Measurements from ENCODE around the gene KLRD1. TPM values are rescaled to one million over a fixed set of nuclear protein-coding genes. Genes with fewer than 3 reads are reported as not detected.
"Not testable (repeated sequence)": the region's sequence is repeated elsewhere in the genome, so short reads cannot be mapped to it uniquely, and the experiment has no call there.

KLRD1 gene
- polyA plus RNA-seq, 1 donor: 0.37 TPM

GRCh38 chr12:10338470-10338869 is 30.8 kb downstream of the KLRD1 start:
- DNase-seq: not testable (repeated sequence)

- DNase-seq: no peak
Observed at GRCh38 chr12:10339053-10339840, 31.6 kb downstream of the KLRD1 start.

GRCh38 chr12:10340946-10341345 is 33.3 kb downstream of the KLRD1 start:
- not testable (repeated sequence) for DNase-seq

GRCh38 chr12:10341892-10342509 is 34.3 kb downstream of the KLRD1 start:
- DNase-seq: no peak

GRCh38 chr12:10351457-10351856 is 43.8 kb downstream of the KLRD1 start:
- DNase-seq: not testable (repeated sequence)

- DNase-seq: no peak
Observed at GRCh38 chr12:10354071-10354470, 46.4 kb downstream of the KLRD1 start.

GRCh38 chr12:10354502-10354901 is 46.8 kb downstream of the KLRD1 start:
- DNase-seq: no peak

- no peak for DNase-seq
Observed at GRCh38 chr12:10358131-10358530, 50.5 kb downstream of the KLRD1 start.

GRCh38 chr12:10358969-10359368 is 51.3 kb downstream of the KLRD1 start:
- DNase-seq: no peak

- DNase-seq: no peak
Observed at GRCh38 chr12:10361084-10361483, 53.4 kb downstream of the KLRD1 start.

GRCh38 chr12:10361622-10362021 is 54.0 kb downstream of the KLRD1 start:
- peak; percentile 28 for DNase-seq

- DNase-seq: no peak
Observed at GRCh38 chr12:10362325-10362724, 54.7 kb downstream of the KLRD1 start.

- DNase-seq: peak; percentile 47
Observed at GRCh38 chr12:10362828-10363657, 55.4 kb downstream of the KLRD1 start.

- peak; percentile 38 for DNase-seq
Observed at GRCh38 chr12:10363658-10363913, 55.9 kb downstream of the KLRD1 start.

GRCh38 chr12:10363914-10364814 is 56.5 kb downstream of the KLRD1 start:
- DNase-seq: peak; percentile 60

- peak; percentile 90 for DNase-seq
Observed at GRCh38 chr12:10364815-10365622, 57.3 kb downstream of the KLRD1 start.

GRCh38 chr12:10365696-10366405 is 58.2 kb downstream of the KLRD1 start:
- DNase-seq: no peak

- DNase-seq: peak; percentile 26
Observed at GRCh38 chr12:10366875-10367274, 59.2 kb downstream of the KLRD1 start.

- DNase-seq: not testable (repeated sequence)
Observed at GRCh38 chr12:10367714-10368113, 60.0 kb downstream of the KLRD1 start.
